ENCODE data around the gene CACNB1. TPM values are rescaled to one million over a fixed set of nuclear protein-coding genes. Genes with fewer than 3 reads are reported as not detected.

Gene CACNB1
- total RNA-seq, 1 experiment from 2014 or later = 6.6 TPM

GRCh38 chr17:39125143-39125875 is 72.2 kb downstream of the CACNB1 start:
- no peak overlapping the region for H3K4me3 Mint-ChIP-seq (ENCODE audit: unreplicated experiment)
- TF ChIP-seq CTCF (IDR thresholded peaks at IDR 0.05; ENCODE audit: unreplicated experiment) = no peak
- H3K36me3 Mint-ChIP-seq (ENCODE audit: insufficient read depth, unreplicated experiment) = no peaks in the 10 kb centered on the region
- no peaks in the 10 kb centered on the region for H3K4me1 Mint-ChIP-seq (ENCODE audit: insufficient read depth, unreplicated experiment)
- intact Hi-C loops (cut with micrococcal nuclease) = no loop called here
- no peaks in the 10 kb centered on the region for H3K9me3 Mint-ChIP-seq (ENCODE audit: unreplicated experiment)
- POLR2A ChIA-PET = interaction anchor here (0.6 kb wide), 1 partner anchor 197 kb away, joined by 3 read pairs; no protein-coding TSS in a partner anchor
- BruUV-seq (replicated peaks) = no TSS peak
- no peaks in the 10 kb centered on the region for H3K27me3 Mint-ChIP-seq (ENCODE audit: insufficient read depth, unreplicated experiment)
- CTCF ChIA-PET = no interaction called here
- no peak for DNase-seq (ENCODE audit: unreplicated experiment)
- H3K27ac Mint-ChIP-seq (ENCODE audit: low read depth, unreplicated experiment) = no peak overlapping the region

GRCh38 chr17:39123627-39124026 is 73.8 kb downstream of the CACNB1 start:
- POLR2A ChIA-PET = no interaction called here
- Mint-ChIP-seq H3K9me3 (ENCODE audit: unreplicated experiment) (no peaks in the 10 kb centered on the region), H3K27ac (ENCODE audit: low read depth, unreplicated experiment) (no peak overlapping the region), H3K27me3 (ENCODE audit: insufficient read depth, unreplicated experiment) (peaks cover 5% of the 10 kb centered on the region), H3K4me3 (ENCODE audit: unreplicated experiment) (no peak overlapping the region), H3K36me3 (ENCODE audit: insufficient read depth, unreplicated experiment) (no peaks in the 10 kb centered on the region), H3K4me1 (ENCODE audit: insufficient read depth, unreplicated experiment) (no peaks in the 10 kb centered on the region)
- no TSS peak for BruUV-seq (replicated peaks)
- CTCF ChIA-PET = interaction anchor here (1.1 to 1.4 kb wide), 2 partner anchors 30 kb away, joined by 3 to 4 read pairs; no protein-coding TSS in a partner anchor
- no peak for TF ChIP-seq CTCF (IDR thresholded peaks at IDR 0.05; ENCODE audit: unreplicated experiment)
- peak; percentile 9 for DNase-seq (ENCODE audit: unreplicated experiment)
- intact Hi-C loops (cut with micrococcal nuclease) = no loop called here

Other genes with a start within 250 kb of the CACNB1 start
- not detected in 2 replicates for gene FBXO47, start 230.3 kb downstream of the CACNB1 start, total RNA-seq (2022)
- gene PLXDC1, start 46.0 kb downstream of the CACNB1 start, total RNA-seq (2022) = 0.22 and 0.61 TPM in 2 replicates
- not detected in 2 replicates for gene ARL5C, start 31.5 kb downstream of the CACNB1 start, total RNA-seq (2022)
- gene RPL19, start 2.6 kb upstream of the CACNB1 start, total RNA-seq (2022) = 3,055 and 3,511 TPM in 2 replicates
- gene STAC2, start 28.3 kb upstream of the CACNB1 start, total RNA-seq (2022) = 0.47 and 1.2 TPM in 2 replicates
- 13.4 and 16.2 TPM in 2 replicates for gene FBXL20, start 204.0 kb upstream of the CACNB1 start, total RNA-seq (2022)

Measured in MCF 10A (cell line).